ENCODE data around the gene CAPN15.

- TF ChIP-seq POLR2AphosphoS5 (IDR thresholded peaks at IDR 0.05) (peak in 2 of 3 donors; percentile 45 to 84), POLR2A (IDR thresholded peaks at IDR 0.05) (peak; percentile 38 to 75)
These were observed 61.6 kb downstream of the CAPN15 start for GRCh38 chr16:588889-589657.

All from suprapubic skin (tissue), 4 donors.